EH (cell line): ENCODE data around the gene VPS33B.

Source experiments
- DNase-seq: peaks from one replicate; pipeline ENCODE4 v3.0.0-alpha.2; 2015; ENCODE audit warnings: low read depth

The VPS33B gene

GRCh38 chr15:90974216-90974615 is 48.2 kb downstream of the VPS33B start:
- no peak for DNase-seq

GRCh38 chr15:90972133-90972532 is 50.3 kb downstream of the VPS33B start:
- DNase-seq = no peak

GRCh38 chr15:90970274-90970673 is 52.1 kb downstream of the VPS33B start:
- DNase-seq = no peak

GRCh38 chr15:90968434-90968833 is 54.0 kb downstream of the VPS33B start:
- DNase-seq = no peak

GRCh38 chr15:90967206-90967605 is 55.2 kb downstream of the VPS33B start:
- DNase-seq = no peak

- no peak for DNase-seq
Measured at GRCh38 chr15:90966262-90966661, 56.1 kb downstream of the VPS33B start.

GRCh38 chr15:90962021-90962420 is 60.4 kb downstream of the VPS33B start:
- DNase-seq = no peak

GRCh38 chr15:90960298-90961091 is 61.9 kb downstream of the VPS33B start:
- no peak for DNase-seq

- DNase-seq = peak; percentile 60
Measured at GRCh38 chr15:90959894-90960293, 62.5 kb downstream of the VPS33B start.

GRCh38 chr15:90959028-90959595 is 63.3 kb downstream of the VPS33B start:
- no peak for DNase-seq

- no peak for DNase-seq
Measured at GRCh38 chr15:90957791-90958190, 64.6 kb downstream of the VPS33B start.

- peak; percentile 61 for DNase-seq
Measured at GRCh38 chr15:90957031-90957790, 65.2 kb downstream of the VPS33B start.

- DNase-seq = peak; percentile 76
Measured at GRCh38 chr15:90956274-90957030, 65.9 kb downstream of the VPS33B start.

GRCh38 chr15:90955624-90956273 is 66.6 kb downstream of the VPS33B start:
- no peak for DNase-seq

- peak; percentile 96 for DNase-seq
Measured at GRCh38 chr15:90954712-90955623, 67.4 kb downstream of the VPS33B start, which contains the start of gene RCCD1. RCCD1 (plus strand) TSS chr15:90954884; CDS start chr15:90956735, 1,851 bp downstream.

- no peak for DNase-seq
Measured at GRCh38 chr15:90953947-90954711, 68.3 kb downstream of the VPS33B start.

GRCh38 chr15:90952901-90953677 is 69.3 kb downstream of the VPS33B start:
- no peak for DNase-seq

- no peak for DNase-seq
Measured at GRCh38 chr15:90950676-90951075, 71.7 kb downstream of the VPS33B start.
